GM10248 (cell line): ENCODE results near the gene PEAK1.

Experiments used
- CTCF ChIA-PET: fragments of 300-600 bp; sonication (Branson Sonifier 250); formaldehyde crosslinking; extraction: SDS; loops from one replicate; lab custom pipeline; 2021; ENCODE audit warnings: antibody characterized with exemption; lab: Yijun Ruan, JAX
- POLR2A ChIA-PET: fragments of 350-650 bp; sonication (Branson Sonifier 250); formaldehyde crosslinking; extraction: SDS; loops from one replicate; lab custom pipeline; 2020; ENCODE audit warnings: antibody characterized with exemption; lab: Yijun Ruan, JAX
- DNase-seq: peaks from one replicate; pipeline ENCODE4 v3.0.0; 2012; ENCODE audit errors: extremely low spot score
- CTCF ChIP-seq: IDR thresholded peaks from 2 replicates; pipeline ENCODE4 v1.5.1; 2012; ENCODE audit warnings: mild to moderate bottlenecking, low read depth; ENCODE audit errors: extremely low read depth, missing control alignments, control extremely low read depth

The PEAK1 gene

GRCh38 chr15:77347197-77347596 lies 72.7 kb downstream of the PEAK1 start:
- DNase-seq = no peak
- POLR2A ChIA-PET = no interaction called here
- CTCF ChIA-PET = interaction anchor here (1.1 kb wide), 1 partner anchor 17 kb away, joined by 3 read pairs; no protein-coding TSS in a partner anchor
- TF ChIP-seq CTCF = no peak

- POLR2A ChIA-PET = no interaction called here
- no peak for DNase-seq
- no peak for TF ChIP-seq CTCF
- CTCF ChIA-PET = interaction anchor here (1.1 to 1.2 kb wide), 2 partner anchors 8 to 16 kb away, joined by 3 read pairs; no protein-coding TSS in a partner anchor
Observed at GRCh38 chr15:77346245-77347036, 73.5 kb downstream of the PEAK1 start.

GRCh38 chr15:77342807-77343206 lies 77.1 kb downstream of the PEAK1 start:
- TF ChIP-seq CTCF = no peak
- CTCF ChIA-PET = interaction anchor here (0.7 to 0.9 kb wide), 2 partner anchors 154 to 201 kb away, joined by 3 read pairs; no protein-coding TSS in a partner anchor
- DNase-seq = no peak
- POLR2A ChIA-PET = no interaction called here

- DNase-seq = no peak
- ChIA-PET CTCF (interaction anchor here (1.0 kb wide), 1 partner anchor 11 kb away, joined by 3 read pairs; no protein-coding TSS in a partner anchor), POLR2A (no interaction called here)
- TF ChIP-seq CTCF = no peak
Observed at GRCh38 chr15:77340245-77340644, 79.7 kb downstream of the PEAK1 start.

GRCh38 chr15:77336006-77336405 lies 83.9 kb downstream of the PEAK1 start:
- TF ChIP-seq CTCF = no peak
- no peak for DNase-seq
- CTCF ChIA-PET = no interaction called here
- POLR2A ChIA-PET = no interaction called here

GRCh38 chr15:77335298-77335697 lies 84.6 kb downstream of the PEAK1 start:
- ChIA-PET POLR2A (no interaction called here), CTCF (no interaction called here)
- TF ChIP-seq CTCF = no peak
- no peak for DNase-seq
